ENCODE measurements around the gene FYB1.

Gene FYB1

GRCh38 chr5:39161578-39161977, 57.8 kb downstream of the FYB1 start:
- TF ChIP-seq ZNF8 (CRISPR knock-in tag; IDR thresholded peaks at IDR 0.05) (no peak), ARNTL (CRISPR knock-in tag; IDR thresholded peaks at IDR 0.05; ENCODE audit: borderline replicate concordance, low read depth) (no peak), CSDC2 (CRISPR knock-in tag; IDR thresholded peaks at IDR 0.05) (no peak), TSHZ2 (CRISPR knock-in tag; IDR thresholded peaks at IDR 0.05) (no peak), ZNF70 (CRISPR knock-in tag; IDR thresholded peaks at IDR 0.05) (no peak), GLIS3 (CRISPR knock-in tag; IDR thresholded peaks at IDR 0.05) (no peak), CREB5 (CRISPR knock-in tag; IDR thresholded peaks at IDR 0.05; ENCODE audit: low read depth) (no peak), SNAI2 (CRISPR knock-in tag; IDR thresholded peaks at IDR 0.05) (no peak), TOX (CRISPR knock-in tag; IDR thresholded peaks at IDR 0.05; ENCODE audit: borderline replicate concordance) (no peak), PPARA (CRISPR knock-in tag; IDR thresholded peaks at IDR 0.05; ENCODE audit: borderline replicate concordance) (no peak), ZFP30 (CRISPR knock-in tag; IDR thresholded peaks at IDR 0.05) (no peak), ZNF565 (CRISPR knock-in tag; conservative IDR thresholded peaks at IDR 0.05; ENCODE audit: low read depth) (no peak), BACH2 (CRISPR knock-in tag; IDR thresholded peaks at IDR 0.05; ENCODE audit: borderline replicate concordance) (no peak), PATZ1 (CRISPR knock-in tag; IDR thresholded peaks at IDR 0.05; ENCODE audit: borderline replicate concordance) (no peak), ISL1 (CRISPR knock-in tag; IDR thresholded peaks at IDR 0.05) (no peak), CSRNP3 (CRISPR knock-in tag; IDR thresholded peaks at IDR 0.05) (no peak), RARB (CRISPR knock-in tag; IDR thresholded peaks at IDR 0.05) (no peak), ZC3H10 (CRISPR knock-in tag; IDR thresholded peaks at IDR 0.05) (no peak), TCF4 (CRISPR knock-in tag; IDR thresholded peaks at IDR 0.05; ENCODE audit: borderline replicate concordance) (no peak), POU6F1 (CRISPR knock-in tag; IDR thresholded peaks at IDR 0.05; ENCODE audit: borderline replicate concordance, low read depth) (no peak)
- ATAC-seq: no peak

GRCh38 chr5:39160576-39161213, 58.7 kb downstream of the FYB1 start:
- TF ChIP-seq CSRNP3 (CRISPR knock-in tag; IDR thresholded peaks at IDR 0.05) (no peak), OSR1 (CRISPR knock-in tag; IDR thresholded peaks at IDR 0.05) (no peak), ZNF565 (CRISPR knock-in tag; conservative IDR thresholded peaks at IDR 0.05; ENCODE audit: low read depth) (no peak), BACH2 (CRISPR knock-in tag; IDR thresholded peaks at IDR 0.05; ENCODE audit: borderline replicate concordance) (no peak)
- no peak for ATAC-seq
